Erythroblast (primary cell): ENCODE data around the gene C2orf72.

ENCODE experiments used
- GATA1 ChIP-seq: IDR thresholded peaks from 2 replicates; pipeline ENCODE4 v1.6.1; 2011; ENCODE audit warnings: low read depth, mild to moderate bottlenecking, control low read depth, low read length, moderate library complexity
- POLR2A ChIP-seq: IDR thresholded peaks from 2 replicates; pipeline ENCODE4 v1.6.1; 2011; ENCODE audit warnings: mild to moderate bottlenecking, low read length

DNA sequence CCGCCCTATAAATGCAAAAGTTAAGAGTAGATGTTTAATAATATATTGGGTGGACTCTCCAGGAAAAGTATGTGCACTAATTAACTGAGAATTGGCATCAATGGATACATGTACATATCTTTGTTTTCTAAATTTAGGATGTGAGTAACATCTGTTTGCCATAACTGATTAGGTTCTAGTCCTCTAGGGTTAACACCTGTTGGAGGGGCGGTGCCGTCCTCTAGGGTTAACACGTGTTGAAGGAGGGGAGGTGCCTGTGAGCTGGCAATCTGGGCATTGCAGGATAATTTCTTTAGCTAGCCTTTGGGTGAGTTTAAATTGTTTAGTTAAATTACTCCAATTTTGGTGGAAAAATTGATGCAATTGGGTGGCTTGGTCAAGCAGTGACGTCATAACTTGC is 56.6 kb downstream of the C2orf72 start:
- TF ChIP-seq POLR2A = no peak
- no peak for TF ChIP-seq GATA1
